Measurements from ENCODE around the gene GPR32. TPM values are rescaled to one million over a fixed set of nuclear protein-coding genes. Genes with fewer than 3 reads are reported as not detected.
"Not testable (repeated sequence)": the region's sequence is repeated elsewhere in the genome, so short reads cannot be mapped to it uniquely, and the experiment has no call there.

GPR32 gene
- total RNA-seq, 3 donors from 2014 or later (not counting 1 experiment from before 2014, with no cell fraction given), result not detected

GRCh38 chr19:50750010-50750409 lies 20.3 kb upstream of the GPR32 start:
- H3K4me3 ChIP-seq (ENCODE audit: low read length), result no peak overlapping the region
- no peak overlapping the region for H3K4me3 Mint-ChIP-seq
- H3K27me3 Mint-ChIP-seq (ENCODE audit: low read depth in 2 of 2), result peaks cover 0 to 6% of the 10 kb centered on the region in 2 donors
- H3K9me3 ChIP-seq (ENCODE audit: control insufficient read depth, insufficient read depth, low read length), result no peaks in the 10 kb centered on the region
- H3K27me3 ChIP-seq (ENCODE audit: control insufficient read depth, insufficient read depth, low read length), result no peaks in the 10 kb centered on the region
- DNase-seq (no peak), ATAC-seq (no peak)
- no peaks in the 10 kb centered on the region for H3K4me1 Mint-ChIP-seq
- H3K9me3 Mint-ChIP-seq, result no peaks in the 10 kb centered on the region
- H3K36me3 Mint-ChIP-seq, result no peaks in the 10 kb centered on the region
- intact Hi-C loops (cut with micrococcal nuclease), result no loop called here
- no peaks in the 10 kb centered on the region for H3K4me1 ChIP-seq (ENCODE audit: control insufficient read depth, insufficient read depth, low read length)
- WGBS (ENCODE audit: insufficient coverage), result 82% methylated on average over 15 of the region's 15 CpGs
- H3K27ac ChIP-seq (ENCODE audit: low read length), result no peak overlapping the region
- no peak overlapping the region for H3K27ac Mint-ChIP-seq
- H3K36me3 ChIP-seq (ENCODE audit: control insufficient read depth, insufficient read depth, low read length), result no peaks in the 10 kb centered on the region
- no peak for TF ChIP-seq CTCF (IDR thresholded peaks at IDR 0.05)

DNA sequence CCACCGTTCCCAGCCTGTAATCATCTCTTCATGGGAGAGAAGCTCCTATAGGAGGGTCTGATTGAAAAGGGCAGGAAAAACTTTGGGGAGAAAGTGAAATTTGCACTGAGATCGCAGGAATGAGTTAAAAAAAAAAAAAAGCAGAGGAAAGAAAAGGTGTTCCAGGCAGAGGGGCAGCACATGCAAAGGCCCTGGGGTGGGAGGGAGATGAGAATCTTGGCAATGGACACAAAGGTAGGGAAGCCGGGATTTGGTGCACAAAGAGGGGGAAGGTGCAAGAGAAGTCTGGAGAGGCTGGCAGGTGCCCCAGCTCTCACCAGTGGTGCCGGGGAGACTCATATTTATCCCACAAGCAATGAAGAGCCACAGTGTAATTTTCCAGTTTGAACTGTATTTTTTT lies 16.4 kb upstream of the GPR32 start:
- H3K9me3 Mint-ChIP-seq, result no peaks in the 10 kb centered on the region
- intact Hi-C loops (cut with micrococcal nuclease), result no loop called here
- no peaks in the 10 kb centered on the region for H3K4me1 Mint-ChIP-seq
- no peak for TF ChIP-seq CTCF (IDR thresholded peaks at IDR 0.05)
- ATAC-seq (no peak), DNase-seq (no peak)
- H3K27me3 ChIP-seq (ENCODE audit: control insufficient read depth, insufficient read depth, low read length), result no peaks in the 10 kb centered on the region
- H3K4me1 ChIP-seq (ENCODE audit: control insufficient read depth, insufficient read depth, low read length), result no peaks in the 10 kb centered on the region
- H3K4me3 Mint-ChIP-seq, result no peak overlapping the region
- no peak overlapping the region for H3K4me3 ChIP-seq (ENCODE audit: low read length)
- H3K27ac ChIP-seq (ENCODE audit: low read length), result no peak overlapping the region
- H3K27me3 Mint-ChIP-seq (ENCODE audit: low read depth in 2 of 2), result peaks cover 7 to 14% of the 10 kb centered on the region in 2 donors
- no peaks in the 10 kb centered on the region for H3K36me3 Mint-ChIP-seq
- no peaks in the 10 kb centered on the region for H3K36me3 ChIP-seq (ENCODE audit: control insufficient read depth, insufficient read depth, low read length)
- WGBS (ENCODE audit: insufficient coverage), result 76% methylated on average over 4 of the region's 4 CpGs
- H3K27ac Mint-ChIP-seq, result no peak overlapping the region
- H3K9me3 ChIP-seq (ENCODE audit: control insufficient read depth, insufficient read depth, low read length), result no peaks in the 10 kb centered on the region

- not testable (repeated sequence) for H3K4me1 Mint-ChIP-seq, H3K27ac Mint-ChIP-seq, ATAC-seq
These were observed 14.0 kb upstream of the GPR32 start for GRCh38 chr19:50756244-50756643.

GRCh38 chr19:50757624-50758023 lies 12.6 kb upstream of the GPR32 start:
- H3K9me3 Mint-ChIP-seq; H3K4me1 ChIP-seq (ENCODE audit: control insufficient read depth, insufficient read depth, low read length); H3K4me3 Mint-ChIP-seq; DNase-seq; H3K27ac ChIP-seq (ENCODE audit: low read length); intact Hi-C loops (cut with micrococcal nuclease); H3K36me3 Mint-ChIP-seq; H3K27me3 ChIP-seq (ENCODE audit: control insufficient read depth, insufficient read depth, low read length); H3K4me1 Mint-ChIP-seq; H3K27ac Mint-ChIP-seq; ATAC-seq; H3K9me3 ChIP-seq (ENCODE audit: control insufficient read depth, insufficient read depth, low read length); H3K36me3 ChIP-seq (ENCODE audit: control insufficient read depth, insufficient read depth, low read length); H3K4me3 ChIP-seq (ENCODE audit: low read length): not testable (repeated sequence)
- H3K27me3 Mint-ChIP-seq (ENCODE audit: low read depth in 2 of 2), result peaks cover 7 to 12% of the 10 kb centered on the region in 2 donors
- WGBS (ENCODE audit: insufficient coverage), result 100% methylated on average over 2 of the region's 3 CpGs

More at GRCh38 chr19:50756244-50756643, 14.0 kb upstream of the GPR32 start:
- peaks cover 7 to 12% of the 10 kb centered on the region in 2 donors for H3K27me3 Mint-ChIP-seq (ENCODE audit: low read depth in 2 of 2)
- H3K27ac ChIP-seq (ENCODE audit: low read length); H3K36me3 ChIP-seq (ENCODE audit: control insufficient read depth, insufficient read depth, low read length); H3K4me1 ChIP-seq (ENCODE audit: control insufficient read depth, insufficient read depth, low read length); H3K36me3 Mint-ChIP-seq; H3K9me3 Mint-ChIP-seq; H3K4me3 ChIP-seq (ENCODE audit: low read length); intact Hi-C loops (cut with micrococcal nuclease); H3K9me3 ChIP-seq (ENCODE audit: control insufficient read depth, insufficient read depth, low read length); H3K4me3 Mint-ChIP-seq; DNase-seq; H3K27me3 ChIP-seq (ENCODE audit: control insufficient read depth, insufficient read depth, low read length): not testable (repeated sequence)
- 74% methylated on average over 8 of the region's 8 CpGs for WGBS (ENCODE audit: insufficient coverage)

- H3K27me3 ChIP-seq (ENCODE audit: control insufficient read depth, insufficient read depth, low read length); DNase-seq; H3K27ac Mint-ChIP-seq; H3K4me3 Mint-ChIP-seq; H3K36me3 ChIP-seq (ENCODE audit: control insufficient read depth, insufficient read depth, low read length); H3K4me3 ChIP-seq (ENCODE audit: low read length); H3K27ac ChIP-seq (ENCODE audit: low read length); H3K4me1 ChIP-seq (ENCODE audit: control insufficient read depth, insufficient read depth, low read length); H3K27me3 Mint-ChIP-seq (ENCODE audit: low read depth in 2 of 2); ATAC-seq; H3K36me3 Mint-ChIP-seq; H3K4me1 Mint-ChIP-seq; H3K9me3 Mint-ChIP-seq; H3K9me3 ChIP-seq (ENCODE audit: control insufficient read depth, insufficient read depth, low read length); intact Hi-C loops (cut with micrococcal nuclease): not testable (repeated sequence)
- 96% methylated on average over 11 of the region's 18 CpGs for WGBS (ENCODE audit: insufficient coverage)
These were observed 11.2 kb upstream of the GPR32 start for GRCh38 chr19:50759076-50759475.

Data from natural killer cell (primary cell).